Stimulated activated CD4-positive, alpha-beta T cell treated with anti-CD3 and anti-CD28 coated beads, Interleukin-1b, Interleukin-23, amount 100 ng/mL, for 1 hour (primary cell): ENCODE measurements around the gene FCGR3B.
A peak's percentile ranks its signal among the peaks of the same experiment; 100 is the strongest.
"Not testable (repeated sequence)": the region's sequence is repeated elsewhere in the genome, so short reads cannot be mapped to it uniquely, and the experiment has no call there.

Source experiments
- DNase-seq, 2 donors: peaks; one replicate each; pipeline ENCODE4 v3.0.0-alpha.2; 2020; ENCODE audit warnings: low read depth in 2 of 2

The FCGR3B gene

DNA sequence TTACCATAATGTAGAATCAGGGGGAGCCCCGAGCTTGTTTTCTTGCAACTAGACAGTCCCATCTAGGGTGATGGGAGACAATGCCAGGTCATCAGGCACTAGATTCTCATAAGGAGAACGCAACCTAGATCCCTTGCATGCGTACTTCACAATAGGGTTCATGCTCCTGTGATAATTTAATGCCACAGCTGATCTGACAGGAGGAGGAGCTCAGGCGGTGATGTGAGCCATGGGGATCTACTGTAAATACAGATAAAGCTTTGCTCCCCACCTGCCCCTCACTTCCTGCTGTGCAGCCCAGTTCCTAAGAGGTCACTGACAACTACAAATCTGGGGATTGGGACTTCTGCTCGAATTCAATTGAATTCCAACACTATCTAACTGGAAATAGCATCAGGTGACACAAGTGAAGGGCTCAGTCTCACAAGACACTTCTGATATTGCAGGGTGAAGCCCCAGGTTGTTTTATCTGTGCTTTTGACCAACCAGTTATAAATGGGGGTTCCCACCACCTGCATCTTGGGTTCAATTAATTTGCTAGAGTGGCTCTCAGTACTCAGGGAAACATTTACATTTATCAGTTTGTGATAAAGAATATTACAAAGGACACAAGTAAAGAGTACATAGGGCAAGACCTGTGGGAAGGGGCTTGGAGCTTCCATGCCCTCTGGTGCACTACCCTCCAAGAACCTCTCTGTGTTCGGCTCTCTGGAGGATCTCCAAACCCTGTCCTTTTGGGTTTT is 7.4 kb upstream of the FCGR3B start:
- DNase-seq: not testable (repeated sequence)

- not testable (repeated sequence) for DNase-seq
These were observed 6.0 kb upstream of the FCGR3B start for GRCh38 chr1:161636976-161637375.

DNA sequence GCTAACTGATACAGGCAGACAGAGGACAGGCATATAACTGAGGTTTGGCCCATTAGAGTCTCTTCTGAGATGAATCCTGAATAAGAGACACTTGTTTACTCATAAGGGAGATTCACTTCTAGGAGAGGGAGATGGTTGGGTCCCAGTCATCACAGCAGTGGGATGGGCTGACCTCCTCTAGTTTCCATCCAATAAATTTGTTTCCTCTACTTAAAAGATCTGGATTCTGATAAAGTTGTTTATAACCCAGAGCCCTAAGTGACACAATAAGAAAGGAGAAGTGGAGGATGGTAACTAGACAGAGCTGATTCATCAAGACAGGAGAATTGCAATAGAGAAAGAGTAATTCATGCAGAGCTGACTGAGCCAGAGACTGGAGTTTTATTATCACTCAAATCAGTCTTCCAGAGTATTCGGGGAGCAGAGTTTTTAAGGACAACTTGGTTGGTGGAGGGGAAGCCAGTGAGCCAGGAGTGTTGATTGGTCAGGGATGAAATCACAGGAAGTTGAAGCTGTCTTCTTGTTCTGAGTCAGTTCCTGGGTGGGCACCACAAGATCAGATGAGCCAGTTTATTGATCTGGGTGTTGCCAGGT is 5.3 kb upstream of the FCGR3B start:
- DNase-seq: not testable (repeated sequence)

DNA sequence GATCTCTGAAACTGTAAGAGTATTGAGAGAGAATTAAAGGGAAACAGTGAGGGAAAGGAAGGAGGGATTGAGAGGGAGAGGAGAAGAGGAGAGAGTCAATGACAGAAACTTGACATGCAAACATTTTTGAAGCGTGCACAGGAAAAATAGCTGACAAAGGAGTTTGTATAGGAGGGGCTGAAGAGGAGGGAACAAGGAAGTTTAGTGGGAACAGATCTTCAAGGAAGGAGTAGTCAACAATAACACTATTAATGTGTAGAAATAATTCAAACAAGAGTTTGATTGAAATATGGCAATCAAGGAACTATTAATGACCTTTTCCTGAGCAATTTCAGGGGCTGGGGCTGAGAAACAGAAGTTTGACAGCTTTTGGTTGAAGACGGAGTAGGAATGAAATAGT is 4.0 kb upstream of the FCGR3B start:
- not testable (repeated sequence) for DNase-seq

DNA sequence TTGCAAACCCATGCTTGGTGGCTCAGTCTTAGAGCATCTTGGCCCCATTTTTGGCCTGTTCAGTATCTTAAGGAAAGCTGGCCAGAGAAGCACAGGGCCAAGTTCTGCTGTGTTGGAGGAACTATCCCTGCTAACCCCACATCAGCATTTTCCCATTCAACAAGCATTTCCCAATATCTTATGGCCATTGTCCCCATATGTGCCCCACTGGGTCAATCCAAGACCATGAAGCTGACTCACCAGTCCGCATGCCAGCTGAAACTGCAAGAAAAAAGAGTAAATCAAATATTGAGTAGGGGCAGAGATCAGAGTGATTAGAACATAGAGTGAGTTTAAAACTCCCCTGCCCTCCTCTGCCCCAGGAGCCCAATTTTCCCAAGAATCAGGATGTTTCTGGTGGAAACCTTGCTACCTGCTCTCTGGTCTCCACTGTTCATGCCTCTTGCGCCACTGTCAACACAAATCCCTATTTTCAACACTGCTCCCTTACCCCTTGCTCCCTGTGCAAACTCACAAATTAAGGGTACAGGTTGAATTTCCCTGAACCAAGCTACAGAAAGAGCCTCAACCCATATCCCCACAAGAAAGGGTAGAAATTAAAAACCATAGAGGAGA is 741 bp downstream of the FCGR3B start:
- not testable (repeated sequence) for DNase-seq

DNA sequence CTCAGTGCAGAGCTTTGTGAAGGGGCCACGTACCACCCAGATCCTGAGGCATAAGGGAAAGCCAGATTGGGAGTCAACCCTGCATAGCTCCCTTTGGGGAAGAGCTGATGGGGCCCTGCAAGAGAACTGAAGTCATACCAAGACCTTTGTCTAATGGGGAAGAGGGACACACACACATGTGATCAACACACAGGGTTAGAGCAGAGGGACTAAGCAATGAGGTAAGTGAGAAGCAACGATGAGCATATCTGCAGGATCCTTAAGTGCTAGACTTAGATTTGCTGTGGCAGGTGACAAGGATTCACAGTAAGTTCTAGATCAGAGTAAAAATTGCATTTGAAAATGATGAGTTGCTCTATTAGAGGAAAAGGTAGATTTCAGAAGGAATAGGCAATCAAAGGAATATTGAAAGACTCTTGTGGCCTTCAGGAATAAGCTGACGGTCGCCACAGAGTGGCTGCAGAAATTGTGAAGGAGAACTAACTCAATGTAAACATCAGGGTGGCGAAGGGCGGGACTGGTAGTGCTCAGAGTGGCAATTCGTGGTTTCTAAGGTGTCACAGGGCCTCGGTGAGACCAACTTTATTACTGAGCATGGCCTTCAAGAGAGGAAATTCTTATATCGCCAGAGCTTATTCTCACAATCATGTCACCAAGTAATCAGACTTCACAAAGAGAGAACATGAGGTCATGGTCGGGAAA is 4.4 kb downstream of the FCGR3B start:
- DNase-seq: not testable (repeated sequence)

DNA sequence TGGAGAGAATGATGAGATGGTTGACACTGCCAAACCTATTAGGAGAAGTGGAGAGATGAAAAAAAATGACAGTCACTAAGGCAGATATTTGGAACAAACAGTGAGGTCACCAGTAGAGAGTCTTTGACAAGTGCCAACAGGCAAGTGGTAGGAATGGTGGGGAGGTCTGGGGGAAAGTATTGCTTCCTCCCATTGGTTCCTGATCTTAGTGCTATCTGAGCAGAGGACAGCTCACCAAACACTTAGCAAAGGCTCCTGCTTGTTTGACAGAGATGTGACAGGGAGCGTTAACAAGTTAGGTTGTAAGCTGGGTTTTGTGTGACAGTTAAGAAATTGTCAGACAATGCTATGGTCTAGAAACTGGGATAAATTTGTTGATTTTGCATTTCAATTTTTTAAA is 6.4 kb downstream of the FCGR3B start:
- not testable (repeated sequence) for DNase-seq

- not testable (repeated sequence) for DNase-seq
These were observed 7.5 kb downstream of the FCGR3B start for GRCh38 chr1:161623401-161624051.

GRCh38 chr1:161622054-161622453 is 8.9 kb downstream of the FCGR3B start:
- DNase-seq: not testable (repeated sequence)

GRCh38 chr1:161621181-161622000 is 9.6 kb downstream of the FCGR3B start:
- DNase-seq: peak; percentile 56 to 88

- not testable (repeated sequence) for DNase-seq
These were observed 10.6 kb downstream of the FCGR3B start for GRCh38 chr1:161620399-161620798.

- not testable (repeated sequence) for DNase-seq
These were observed 12.5 kb downstream of the FCGR3B start for GRCh38 chr1:161618517-161618916.

- not testable (repeated sequence) for DNase-seq
These were observed 14.6 kb downstream of the FCGR3B start for GRCh38 chr1:161616417-161616816.

GRCh38 chr1:161613142-161613514 is 17.8 kb downstream of the FCGR3B start:
- DNase-seq: not testable (repeated sequence)

GRCh38 chr1:161612322-161613141 is 18.4 kb downstream of the FCGR3B start:
- peak; percentile 72 to 83 for DNase-seq

DNA sequence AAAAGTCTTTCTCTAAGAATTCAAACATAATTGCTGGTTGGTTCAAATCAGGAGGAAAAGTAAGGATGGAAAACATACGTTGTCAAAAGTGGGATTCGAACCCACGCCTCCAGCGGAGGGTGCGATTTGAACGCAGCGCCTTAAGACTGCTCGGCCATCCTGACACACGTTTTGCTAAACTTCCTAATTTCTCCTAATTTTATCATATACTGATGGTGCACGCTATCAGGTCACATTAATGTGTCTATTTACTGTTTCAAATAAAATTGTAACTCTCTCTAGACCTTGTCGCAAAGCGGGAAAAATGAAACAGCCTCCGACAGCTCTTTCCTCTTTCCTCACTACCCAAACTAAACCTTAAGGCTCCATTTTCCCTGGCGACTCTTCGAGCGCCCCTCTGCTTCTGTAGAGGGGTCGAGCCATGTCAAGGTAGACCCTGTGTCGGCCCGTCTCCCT is 19.1 kb downstream of the FCGR3B start:
- not testable (repeated sequence) for DNase-seq

DNA sequence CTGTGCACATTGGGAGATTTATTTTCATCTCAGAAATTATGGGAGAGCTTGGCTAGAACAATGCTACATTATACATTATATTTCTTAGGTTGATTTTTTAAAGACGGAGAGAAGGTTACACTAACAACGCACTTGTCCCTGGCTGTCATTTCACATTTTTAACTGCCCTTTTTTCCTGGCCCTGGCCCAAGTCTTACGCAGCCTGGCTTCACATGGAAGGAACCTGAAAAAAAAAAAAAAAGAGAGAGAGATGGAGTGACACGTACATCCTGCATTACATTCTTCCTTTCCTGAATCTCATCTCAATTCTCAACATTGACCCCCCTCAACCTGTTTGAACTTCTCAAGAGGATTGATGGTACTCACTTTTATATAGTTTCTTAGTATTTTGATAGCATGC is 20.8 kb downstream of the FCGR3B start:
- DNase-seq: not testable (repeated sequence)

GRCh38 chr1:161606541-161607336 is 24.2 kb downstream of the FCGR3B start:
- not testable (repeated sequence) for DNase-seq
